Activated CD8-positive, alpha-beta memory T cell treated with anti-CD3 and anti-CD28 coated beads for 48 hours (primary cell): ENCODE data around the gene RPS6KL1.

ENCODE experiments used
- DNase-seq, 3 experiments: peaks; one replicate each; pipeline ENCODE4 v3.0.0-alpha.2; 2020; ENCODE audit warnings: low read depth in 2 of 3, low spot score in 2 of 3

Gene RPS6KL1

GRCh38 chr14:74952697-74953484, 29.8 kb upstream of the RPS6KL1 start:
- DNase-seq, result no peak

- no peak for DNase-seq
Measured at GRCh38 chr14:74952180-74952665, 29.2 kb upstream of the RPS6KL1 start.

- DNase-seq, result no peak
Measured at GRCh38 chr14:74951443-74952179, 28.6 kb upstream of the RPS6KL1 start.

GRCh38 chr14:74950795-74951442, 27.9 kb upstream of the RPS6KL1 start:
- DNase-seq, result no peak

GRCh38 chr14:74949859-74950573, 27.0 kb upstream of the RPS6KL1 start:
- DNase-seq, result no peak

GRCh38 chr14:74949191-74949601, 26.1 kb upstream of the RPS6KL1 start:
- DNase-seq, result no peak

GRCh38 chr14:74948228-74949175, 25.4 kb upstream of the RPS6KL1 start:
- no peak for DNase-seq

GRCh38 chr14:74947353-74948227, 24.5 kb upstream of the RPS6KL1 start:
- DNase-seq, result no peak

GRCh38 chr14:74946659-74947281, 23.7 kb upstream of the RPS6KL1 start:
- DNase-seq, result no peak

- peak in 2 of 3 experiments; percentile 44 to 65 for DNase-seq
Measured at GRCh38 chr14:74945852-74946658, 23.0 kb upstream of the RPS6KL1 start.

GRCh38 chr14:74945261-74945851, 22.3 kb upstream of the RPS6KL1 start:
- DNase-seq, result no peak

GRCh38 chr14:74942608-74943007, 19.5 kb upstream of the RPS6KL1 start:
- DNase-seq, result no peak

- DNase-seq, result no peak
Measured at GRCh38 chr14:74942181-74942580, 19.1 kb upstream of the RPS6KL1 start.

- DNase-seq, result peak in 2 of 3 experiments; percentile 28 to 38
Measured at GRCh38 chr14:74941676-74942097, 18.6 kb upstream of the RPS6KL1 start.

GRCh38 chr14:74940956-74941565, 18.0 kb upstream of the RPS6KL1 start:
- DNase-seq, result no peak

- DNase-seq, result no peak
Measured at GRCh38 chr14:74938531-74939495, 15.8 kb upstream of the RPS6KL1 start.
